Activated T-cell treated with anti-CD3 and anti-CD28 coated beads, Interleukin-2, amount 50 U/mL, for 72 hours (primary cell): ENCODE results near the gene PTPN1. TPM values are rescaled to one million over a fixed set of nuclear protein-coding genes. Genes with fewer than 3 reads are reported as not detected.
"Not testable (repeated sequence)": the region's sequence is repeated elsewhere in the genome, so short reads cannot be mapped to it uniquely, and the experiment has no call there.

ENCODE experiments used
- ATAC-seq, 2 donors: fragments of 150-1000 bp; cut with Tn5 transposase; replicated peaks in 1 of 2; 2 replicates each; pipeline ENCODE4 v1.10.0; 2021; ENCODE audit warnings: moderate library complexity in 2 of 2, mild to moderate bottlenecking in 1 of 2
- DNase-seq, 2 donors: peaks; one replicate each; pipeline ENCODE4 v3.0.0; 2021 to 2022; ENCODE audit warnings: mixed read lengths in 1 of 2
- H3K27ac Mint-ChIP-seq: one replicate; pipeline ENCODE4 v1.8.0; 2022; ENCODE audit warnings: mild to moderate bottlenecking, moderate library complexity, mixed read lengths
- H3K27me3 Mint-ChIP-seq: one replicate; pipeline ENCODE4 v1.8.0; 2022; ENCODE audit warnings: low read depth, mixed read lengths
- H3K36me3 Mint-ChIP-seq, 2 donors: one replicate each; pipeline ENCODE4 v1.8.0; 2022; ENCODE audit warnings: mixed read lengths in 2 of 2, mild to moderate bottlenecking in 1 of 2; ENCODE audit not compliant: insufficient read depth in 2 of 2
- H3K4me1 Mint-ChIP-seq: one replicate; pipeline ENCODE4 v1.8.0; 2022; ENCODE audit warnings: low read depth, mixed read lengths
- H3K4me3 Mint-ChIP-seq, 2 donors: one replicate each; pipeline ENCODE4 v1.8.0; 2022; ENCODE audit warnings: mild to moderate bottlenecking in 2 of 2, mixed read lengths in 2 of 2, moderate library complexity in 2 of 2
- H3K9me3 Mint-ChIP-seq, 2 donors: one replicate each; pipeline ENCODE4 v1.8.0; 2022; ENCODE audit warnings: mixed read lengths in 2 of 2
- total RNA-seq, 2 donors: library from RNA; stranded (reverse); gene quantifications; one replicate each; pipeline ENCODE4 v1.2.3, GENCODE V29; 2022

PTPN1 gene
- total RNA-seq, 2 donors from 2014 or later: 138 TPM

- Mint-ChIP-seq H3K36me3 (peaks cover 21 to 55% of the 10 kb centered on the region in 2 donors), H3K27ac (peak overlapping the region; percentile 100), H3K27me3 (no peaks in the 10 kb centered on the region), H3K9me3 (peaks cover 0 to 2% of the 10 kb centered on the region in 2 donors), H3K4me3 (peak overlapping the region; percentile 81 to 99), H3K4me1 (peaks cover 99% of the 10 kb centered on the region)
- ATAC-seq (no peak), DNase-seq (no peak)
These were observed 52.1 kb downstream of the PTPN1 start for GRCh38 chr20:50562262-50562701.

- Mint-ChIP-seq H3K27ac (peak overlapping the region; percentile 100), H3K27me3 (no peaks in the 10 kb centered on the region), H3K4me3 (peak overlapping the region; percentile 63 to 65), H3K4me1 (peaks cover 99% of the 10 kb centered on the region), H3K36me3 (peaks cover 22 to 59% of the 10 kb centered on the region in 2 donors), H3K9me3 (peaks cover 0 to 2% of the 10 kb centered on the region in 2 donors)
- DNase-seq: no peak
- ATAC-seq: peak; percentile 36 to 42
These were observed 53.2 kb downstream of the PTPN1 start for GRCh38 chr20:50563133-50563944.

- no peak for ATAC-seq
- Mint-ChIP-seq H3K9me3 (peaks cover 0 to 2% of the 10 kb centered on the region in 2 donors), H3K27ac (peak overlapping the region; percentile 84), H3K4me3 (peak overlapping the region in 1 of 2 donors; percentile 51), H3K27me3 (no peaks in the 10 kb centered on the region), H3K4me1 (peaks cover 99% of the 10 kb centered on the region), H3K36me3 (peaks cover 27 to 61% of the 10 kb centered on the region in 2 donors)
- no peak for DNase-seq
These were observed 55.2 kb downstream of the PTPN1 start for GRCh38 chr20:50565383-50565782.

GRCh38 chr20:50565871-50566270, 55.7 kb downstream of the PTPN1 start:
- Mint-ChIP-seq H3K4me3 (no peak overlapping the region), H3K4me1 (peaks cover 100% of the 10 kb centered on the region), H3K9me3 (peaks cover 0 to 2% of the 10 kb centered on the region in 2 donors), H3K27me3 (no peaks in the 10 kb centered on the region), H3K36me3 (peaks cover 27 to 61% of the 10 kb centered on the region in 2 donors), H3K27ac (peak overlapping the region; percentile 52)
- ATAC-seq (no peak), DNase-seq (no peak)

- no peak for DNase-seq
- H3K36me3 Mint-ChIP-seq: peaks cover 19 to 52% of the 10 kb centered on the region in 2 donors
These were observed 57.8 kb downstream of the PTPN1 start for GRCh38 chr20:50567860-50568548.

GRCh38 chr20:50568549-50568942, 58.4 kb downstream of the PTPN1 start:
- Mint-ChIP-seq H3K4me3 (peak overlapping the region; percentile 6 to 43), H3K4me1 (peaks cover 96% of the 10 kb centered on the region), H3K9me3 (no peaks in the 10 kb centered on the region), H3K27ac (no peak overlapping the region), H3K36me3 (peaks cover 17 to 49% of the 10 kb centered on the region in 2 donors), H3K27me3 (no peaks in the 10 kb centered on the region)
- no peak for ATAC-seq
- no peak for DNase-seq

More at GRCh38 chr20:50567860-50568548, 57.8 kb downstream of the PTPN1 start:
- ATAC-seq: no peak
- Mint-ChIP-seq H3K4me1 (peaks cover 96% of the 10 kb centered on the region), H3K9me3 (peaks cover 0 to 1% of the 10 kb centered on the region in 2 donors), H3K27ac (peak overlapping the region; percentile 41), H3K4me3 (peak overlapping the region in 1 of 2 donors; percentile 69), H3K27me3 (no peaks in the 10 kb centered on the region)

- H3K27ac Mint-ChIP-seq: peak overlapping the region; percentile 38
- not testable (repeated sequence) for H3K27me3 Mint-ChIP-seq, DNase-seq, H3K9me3 Mint-ChIP-seq
- ATAC-seq: peak; percentile 2 to 10
- H3K4me3 Mint-ChIP-seq: peak overlapping the region; percentile 41 to 43
- H3K36me3 Mint-ChIP-seq: peaks cover 17 to 47% of the 10 kb centered on the region in 2 donors
- H3K4me1 Mint-ChIP-seq: peaks cover 93% of the 10 kb centered on the region
These were observed 59.3 kb downstream of the PTPN1 start for GRCh38 chr20:50569487-50569863.

GRCh38 chr20:50569864-50570836, 60.0 kb downstream of the PTPN1 start:
- ATAC-seq: peak; percentile 88 to 91
- no peaks in the 10 kb centered on the region for H3K27me3 Mint-ChIP-seq

GRCh38 chr20:50571466-50571865, 61.3 kb downstream of the PTPN1 start:
- Mint-ChIP-seq H3K36me3 (peaks cover 18 to 49% of the 10 kb centered on the region in 2 donors), H3K27me3 (no peaks in the 10 kb centered on the region), H3K4me3 (no peak overlapping the region), H3K9me3 (no peaks in the 10 kb centered on the region), H3K4me1 (peaks cover 88% of the 10 kb centered on the region), H3K27ac (no peak overlapping the region)
- ATAC-seq (no peak), DNase-seq (no peak)

More at GRCh38 chr20:50569864-50570836, 60.0 kb downstream of the PTPN1 start:
- Mint-ChIP-seq H3K4me1 (peaks cover 93% of the 10 kb centered on the region), H3K9me3 (no peaks in the 10 kb centered on the region), H3K4me3 (peak overlapping the region; percentile 40 to 41), H3K27ac (peak overlapping the region; percentile 45), H3K36me3 (peaks cover 15 to 46% of the 10 kb centered on the region in 2 donors)
- DNase-seq: peak; percentile 66 to 70

- H3K27ac Mint-ChIP-seq: peak overlapping the region; percentile 85
These were observed 63.0 kb downstream of the PTPN1 start for GRCh38 chr20:50572938-50573777.

GRCh38 chr20:50574108-50574507, 63.9 kb downstream of the PTPN1 start:
- peaks cover 70% of the 10 kb centered on the region for H3K4me1 Mint-ChIP-seq
- DNase-seq (no peak), ATAC-seq (no peak)
- H3K9me3 Mint-ChIP-seq: no peaks in the 10 kb centered on the region
- no peak overlapping the region for H3K4me3 Mint-ChIP-seq
- no peaks in the 10 kb centered on the region for H3K27me3 Mint-ChIP-seq
- peaks cover 14 to 49% of the 10 kb centered on the region in 2 donors for H3K36me3 Mint-ChIP-seq
- H3K27ac Mint-ChIP-seq: peak overlapping the region; percentile 17

More at GRCh38 chr20:50572938-50573777, 63.0 kb downstream of the PTPN1 start:
- H3K4me3 Mint-ChIP-seq: no peak overlapping the region
- H3K27me3 Mint-ChIP-seq: no peaks in the 10 kb centered on the region
- H3K9me3 Mint-ChIP-seq: no peaks in the 10 kb centered on the region
- H3K36me3 Mint-ChIP-seq: peaks cover 16 to 49% of the 10 kb centered on the region in 2 donors
- peaks cover 80% of the 10 kb centered on the region for H3K4me1 Mint-ChIP-seq
- no peak for DNase-seq
- ATAC-seq: no peak
